HG02840 (cell line): Measurements from ENCODE around the gene MFN2.
"Not testable (repeated sequence)": the region's sequence is repeated elsewhere in the genome, so short reads cannot be mapped to it uniquely, and the experiment has no call there.

Source experiments
- ATAC-seq: cut with Tn5 transposase; IDR thresholded peaks from one replicate; pipeline ENCODE4 v1.9.1; 2021; ENCODE audit warnings: mild to moderate bottlenecking, moderate library complexity, moderate number of reproducible peaks; ENCODE audit not compliant: unreplicated experiment, low FRiP score

Gene MFN2

GRCh38 chr1:12044187-12044877 lies 64.1 kb downstream of the MFN2 start:
- not testable (repeated sequence) for ATAC-seq

GRCh38 chr1:12046749-12047119 lies 66.5 kb downstream of the MFN2 start:
- ATAC-seq, result no peak

DNA sequence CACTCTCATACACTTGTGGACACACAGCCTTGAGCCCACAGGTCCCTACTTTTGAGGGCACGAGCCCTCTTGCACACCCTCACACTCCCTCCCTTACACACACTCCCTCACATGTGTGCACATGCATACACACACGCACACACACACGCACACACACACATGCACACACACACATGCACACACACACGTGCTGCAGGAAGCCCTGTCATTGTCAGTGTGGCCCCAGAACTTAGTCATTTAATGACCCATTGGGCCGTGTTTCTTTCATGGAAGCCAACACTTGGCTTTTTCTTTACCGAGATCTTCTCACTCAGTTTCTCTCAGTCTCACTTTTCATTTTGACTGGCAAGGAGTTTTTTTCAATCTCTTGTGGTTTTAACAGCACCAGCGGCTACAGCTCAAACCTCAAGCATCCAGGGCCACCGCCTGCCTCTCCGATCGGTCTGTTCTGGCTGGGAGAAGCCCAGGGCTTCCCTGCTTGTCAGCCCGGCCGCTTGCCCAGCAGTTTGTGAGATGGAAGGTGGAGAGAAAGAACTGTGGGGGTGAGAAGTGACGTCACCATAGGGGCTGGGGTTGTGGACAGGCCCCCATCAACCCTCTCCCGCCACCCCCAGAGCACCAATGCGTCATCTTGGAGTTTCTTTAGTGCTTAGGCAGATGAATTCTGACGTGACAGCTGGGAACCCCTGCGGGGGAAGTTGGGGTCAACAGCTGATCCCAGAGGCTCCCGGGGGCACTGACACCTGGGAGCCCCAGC lies 67.1 kb downstream of the MFN2 start:
- ATAC-seq, result peak; percentile 41

DNA sequence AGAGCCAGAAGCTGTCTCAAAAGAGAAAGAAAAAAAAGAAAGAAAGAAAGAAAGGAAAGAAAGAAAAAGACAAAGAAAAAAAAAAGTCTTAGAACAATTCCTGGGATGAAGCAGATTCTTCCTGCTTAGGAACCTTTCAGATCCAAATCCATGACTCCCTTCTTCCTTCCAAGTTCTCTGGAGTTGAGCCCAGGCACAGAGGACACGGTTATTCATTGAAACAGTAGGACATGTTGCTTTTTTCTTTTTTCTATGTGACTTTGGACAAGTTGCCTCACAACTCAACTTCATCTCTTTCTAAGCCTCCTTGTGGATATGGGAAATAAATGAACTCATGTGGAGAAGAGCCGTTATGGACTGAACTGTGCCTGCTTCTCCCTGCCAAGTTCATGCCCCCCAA lies 68.1 kb downstream of the MFN2 start:
- no peak for ATAC-seq

DNA sequence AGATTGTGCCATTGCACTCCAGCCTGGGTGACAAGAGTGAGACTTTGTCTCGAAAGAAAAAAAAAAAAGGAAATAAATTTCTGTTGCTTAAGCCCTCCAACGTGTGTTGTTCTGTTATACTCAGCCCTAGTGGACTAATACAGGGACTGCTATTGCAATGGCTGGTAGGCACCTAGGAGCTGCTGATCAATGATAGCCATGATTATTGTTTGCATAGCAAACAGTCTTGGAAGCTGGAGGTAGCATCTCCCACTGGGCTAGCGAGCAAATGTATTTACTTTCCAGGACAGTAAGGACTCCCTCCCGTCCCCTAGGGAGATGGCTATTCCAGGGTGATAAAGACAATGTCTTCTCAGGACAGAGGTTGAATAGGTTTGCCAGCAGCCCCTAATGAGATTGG lies 69.4 kb downstream of the MFN2 start:
- ATAC-seq, result no peak

DNA sequence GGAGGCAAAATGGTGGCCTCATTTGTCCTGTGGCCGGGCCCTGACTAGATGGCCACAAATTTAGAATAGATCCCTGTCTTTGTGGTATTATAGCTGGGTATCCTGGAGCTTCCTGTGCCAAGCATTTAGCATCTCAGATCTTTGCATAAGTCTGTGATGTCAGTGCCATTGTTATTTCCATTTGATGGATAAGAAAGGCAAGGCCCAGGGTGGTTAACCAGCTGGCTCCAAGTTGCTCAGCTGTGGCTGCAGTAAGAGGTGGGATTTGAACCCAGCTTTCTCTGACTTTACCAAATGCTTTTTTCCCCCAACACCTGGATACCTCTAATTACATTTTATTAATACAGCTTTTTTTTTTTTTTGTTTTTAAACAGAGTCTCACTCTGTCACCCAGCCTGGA lies 71.1 kb downstream of the MFN2 start:
- ATAC-seq, result no peak

GRCh38 chr1:12052008-12052573 lies 71.8 kb downstream of the MFN2 start:
- peak; percentile 60 for ATAC-seq

DNA sequence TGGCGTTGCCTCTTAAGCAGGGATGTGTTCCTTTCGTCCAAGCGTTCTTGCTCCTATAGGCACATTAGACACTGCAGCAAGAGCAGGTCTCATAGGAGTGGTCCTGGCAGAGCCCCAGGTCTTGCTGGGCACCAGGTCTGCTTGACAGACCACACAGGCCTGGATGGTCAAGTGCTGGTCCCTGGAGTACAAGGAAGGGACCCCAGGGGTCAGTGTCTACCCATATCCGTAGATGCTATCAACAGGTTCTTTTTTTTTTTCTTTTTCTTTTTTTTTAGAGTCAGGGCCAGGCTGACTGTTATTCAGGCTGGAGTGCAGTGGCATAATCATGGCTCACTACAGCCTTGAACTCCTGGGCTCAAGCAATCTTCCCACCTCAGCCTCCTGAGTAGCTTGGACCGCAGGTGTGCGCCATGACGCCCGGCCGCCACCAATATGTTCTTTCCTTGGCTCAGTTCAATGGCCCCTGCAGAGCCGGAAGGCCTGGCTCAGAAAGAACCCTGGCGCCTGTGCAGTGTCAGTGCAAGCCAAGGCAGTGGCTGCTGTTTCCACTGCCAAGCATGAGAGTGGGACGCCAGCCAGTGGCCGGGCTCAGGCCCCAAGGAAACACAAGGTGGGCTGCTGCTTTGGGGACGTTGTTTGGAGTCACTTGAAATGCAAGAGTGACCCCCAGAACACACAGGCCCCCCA lies 72.9 kb downstream of the MFN2 start:
- ATAC-seq, result no peak

DNA sequence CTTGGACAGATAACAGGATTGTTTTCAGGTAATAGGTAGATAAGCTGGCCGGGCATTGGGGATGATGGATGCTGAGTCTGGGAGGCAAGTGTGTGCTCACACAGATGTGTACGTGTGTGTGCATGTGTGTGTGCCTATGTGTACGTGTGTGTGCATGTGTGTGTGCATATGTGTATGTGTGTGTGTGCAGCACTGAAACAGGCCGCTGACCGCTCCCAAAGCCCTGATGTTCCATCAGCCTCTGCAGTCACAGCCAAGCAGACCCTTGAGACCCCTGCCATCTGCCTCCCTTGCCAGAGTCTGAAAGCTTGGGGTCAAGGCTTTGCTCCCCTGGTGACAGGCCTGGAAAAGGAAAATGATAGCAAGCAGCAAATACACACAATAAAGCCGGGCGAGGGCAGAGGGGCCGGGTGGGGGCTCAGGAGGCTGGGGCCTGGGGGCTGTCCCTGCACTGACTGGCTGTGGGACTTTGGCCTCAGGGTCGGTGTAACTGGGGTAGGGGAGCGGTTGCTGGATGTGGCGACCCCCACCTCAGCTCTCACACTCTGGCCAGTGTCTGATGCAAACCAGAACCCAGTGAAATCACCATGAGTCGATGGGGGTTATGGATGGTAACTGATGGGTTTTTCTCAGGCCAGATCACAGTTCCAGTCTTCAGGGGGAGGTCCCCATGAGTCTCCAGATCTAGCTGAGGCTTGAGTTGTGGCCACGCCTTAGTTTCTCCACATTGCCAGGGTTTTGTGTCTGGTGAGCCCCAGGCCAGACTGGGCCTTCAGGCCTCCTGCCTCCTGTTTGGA lies 73.7 kb downstream of the MFN2 start:
- ATAC-seq, result no peak

DNA sequence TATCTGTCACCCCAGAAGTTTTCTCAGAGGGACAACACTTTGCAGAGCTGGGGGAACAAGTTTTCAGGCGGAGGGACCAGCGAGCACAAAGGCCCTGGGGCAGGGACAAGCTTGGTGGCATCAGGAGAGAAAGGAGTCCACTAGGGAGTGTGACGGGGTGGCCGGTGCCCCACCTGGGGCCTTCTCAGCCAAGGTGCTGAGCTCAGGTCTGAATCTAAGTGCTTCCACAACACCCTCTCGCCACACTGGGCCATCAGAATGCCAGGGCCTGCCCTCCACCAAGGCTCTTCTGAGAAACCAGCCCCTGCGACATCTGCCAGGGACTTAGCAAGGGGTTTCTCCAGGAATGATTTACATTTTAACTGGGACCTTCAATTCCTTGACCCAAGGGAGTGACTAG lies 75.0 kb downstream of the MFN2 start:
- no peak for ATAC-seq

DNA sequence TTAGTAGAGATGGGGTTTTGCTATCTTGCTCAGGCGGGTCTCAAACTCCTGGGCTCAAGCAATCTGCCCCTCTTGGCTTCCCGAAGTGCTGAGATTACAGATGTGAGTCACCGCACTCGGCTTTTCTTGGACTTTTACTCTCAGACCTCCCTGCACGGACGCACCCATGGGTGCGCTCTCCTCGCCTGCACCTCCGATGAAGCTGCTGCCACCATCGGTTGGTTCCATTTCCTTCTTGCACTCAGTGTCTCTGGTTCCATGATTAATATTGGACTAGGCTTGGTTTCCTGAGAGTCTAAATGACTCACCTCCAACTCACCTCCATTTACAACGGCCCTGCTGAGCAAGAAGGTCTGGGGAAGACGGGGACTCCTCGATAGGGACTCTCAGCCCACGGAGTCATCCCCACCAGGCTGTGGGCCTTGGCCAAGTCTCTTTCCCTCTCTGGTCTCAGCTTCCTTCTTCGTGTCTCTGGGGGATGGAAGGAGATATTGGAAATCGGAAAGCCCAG lies 76.1 kb downstream of the MFN2 start:
- no peak for ATAC-seq

DNA sequence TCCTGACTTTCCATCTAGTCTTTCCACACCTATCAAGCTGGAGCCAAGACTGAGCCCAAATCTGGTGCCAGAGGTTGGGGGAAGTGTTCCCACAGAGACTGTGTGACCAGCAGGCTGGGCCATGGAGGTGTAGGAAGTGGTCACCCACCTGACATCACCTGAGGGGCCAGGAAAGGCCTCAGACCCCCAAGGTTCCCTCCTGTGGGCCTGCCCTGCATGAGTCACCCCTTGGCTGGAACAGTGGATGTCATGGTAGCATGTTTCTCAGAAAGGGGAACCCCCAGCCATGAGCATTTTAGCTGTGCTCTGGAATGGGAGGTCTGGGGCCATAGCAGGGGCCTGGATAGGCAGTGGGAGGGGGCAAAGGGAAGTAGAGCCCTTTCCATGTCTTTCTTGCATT lies 77.1 kb downstream of the MFN2 start:
- no peak for ATAC-seq

DNA sequence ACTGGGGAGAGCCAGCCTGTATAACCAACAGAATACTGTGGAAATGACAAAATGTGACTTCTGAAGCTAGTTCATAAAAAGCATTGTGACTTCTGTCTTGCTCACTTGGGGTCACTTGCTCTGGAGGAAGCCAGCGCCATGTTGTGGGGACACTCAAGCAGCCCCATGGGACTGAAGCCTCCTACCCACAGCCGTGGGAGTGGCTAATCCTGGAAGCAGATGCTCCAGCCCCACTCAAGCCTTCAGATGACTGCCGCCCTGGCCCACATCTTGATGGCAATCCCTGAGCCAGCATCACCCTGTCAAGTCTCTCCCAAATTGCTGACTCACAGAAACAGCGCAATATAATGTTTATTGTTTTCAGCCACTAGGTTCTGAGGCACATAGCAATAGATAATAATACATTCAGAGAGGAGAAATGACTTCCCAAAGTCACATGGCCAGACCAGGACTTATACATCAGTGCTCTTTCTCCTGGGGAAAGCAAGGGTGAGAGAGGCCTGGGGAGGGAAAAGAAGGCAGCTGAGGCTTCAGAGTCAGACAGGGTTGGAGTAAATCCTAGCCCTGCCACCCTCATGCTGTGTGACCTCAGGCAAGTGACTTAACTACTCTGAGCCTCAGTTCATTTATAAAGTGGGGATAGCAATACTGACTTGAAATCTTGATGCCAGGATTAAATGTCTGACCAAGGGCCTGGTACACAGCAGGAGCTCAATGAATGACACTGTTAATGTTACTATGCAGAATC lies 77.9 kb downstream of the MFN2 start:
- ATAC-seq, result no peak

- ATAC-seq, result no peak
Measured at GRCh38 chr1:12059226-12059625, 79.0 kb downstream of the MFN2 start.

DNA sequence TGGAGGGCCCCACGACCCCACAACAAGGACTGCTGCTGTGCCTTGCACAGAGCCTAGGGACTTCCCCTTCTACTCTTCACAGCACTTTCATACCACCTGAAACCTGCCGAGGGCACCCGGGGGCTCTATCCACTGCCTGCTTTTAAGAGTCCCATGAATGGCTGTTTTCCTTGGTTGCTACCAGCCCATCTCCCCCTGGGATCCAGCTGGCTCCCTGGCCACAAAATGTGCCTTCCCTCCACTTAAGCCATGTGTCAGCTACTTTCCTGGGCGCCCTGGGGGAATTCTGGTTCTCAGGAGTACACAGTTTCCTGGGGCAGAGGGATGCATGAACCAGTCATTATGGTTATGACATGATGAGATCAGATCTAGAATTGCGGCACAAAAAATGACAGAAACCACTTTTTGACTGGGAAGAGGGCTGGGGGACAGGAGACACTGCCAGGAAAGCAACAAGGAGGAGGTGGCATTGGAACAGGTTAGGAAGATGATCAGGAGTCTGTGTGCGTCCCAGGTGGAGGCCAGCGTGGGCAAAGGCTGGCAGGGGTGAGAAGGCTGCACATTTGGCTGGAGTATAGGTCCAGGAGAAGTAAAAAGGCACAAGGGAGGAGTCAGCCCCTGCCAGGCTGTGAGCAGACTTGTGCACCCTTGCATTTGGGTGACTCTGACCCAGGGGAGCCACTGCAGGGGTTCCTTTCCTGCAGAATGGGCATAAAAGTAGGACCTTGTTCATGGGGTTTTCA lies 79.6 kb downstream of the MFN2 start:
- ATAC-seq, result no peak

- ATAC-seq, result no peak
Measured at GRCh38 chr1:12060500-12060899, 80.3 kb downstream of the MFN2 start.
